ENCODE measurements around the gene OR11A1. TPM values are rescaled to one million over a fixed set of nuclear protein-coding genes. Genes with fewer than 3 reads are reported as not detected.
"Not testable (repeated sequence)": the region's sequence is repeated elsewhere in the genome, so short reads cannot be mapped to it uniquely, and the experiment has no call there.

The OR11A1 gene
- total RNA-seq, 1 donor from 2014 or later, result not detected

- H3K27me3 ChIP-seq (ENCODE audit: control insufficient read depth, insufficient read depth, low read length), result no peaks in the 10 kb centered on the region
- no peaks in the 10 kb centered on the region for H3K36me3 ChIP-seq (ENCODE audit: control insufficient read depth, insufficient read depth, low read length)
- no peak overlapping the region for H3K4me3 ChIP-seq (ENCODE audit: low read depth, low read length)
- no peak for TF ChIP-seq CTCF (IDR thresholded peaks at IDR 0.05; ENCODE audit: insufficient read depth, low read length, poor library complexity, severe bottlenecking)
- DNase-seq (ENCODE audit: low read depth), result no peak
These were observed 8.4 kb upstream of the OR11A1 start for GRCh38 chr6:29465279-29465678.

GRCh38 chr6:29462022-29462421 is 5.2 kb upstream of the OR11A1 start:
- DNase-seq (ENCODE audit: low read depth), result no peak
- Histone ChIP-seq H3K27me3 (ENCODE audit: control insufficient read depth, insufficient read depth, low read length) (no peaks in the 10 kb centered on the region), H3K36me3 (ENCODE audit: control insufficient read depth, insufficient read depth, low read length) (no peaks in the 10 kb centered on the region), H3K4me3 (ENCODE audit: low read depth, low read length) (no peak overlapping the region)
- no peak for TF ChIP-seq CTCF (IDR thresholded peaks at IDR 0.05; ENCODE audit: insufficient read depth, low read length, poor library complexity, severe bottlenecking)

GRCh38 chr6:29461021-29461814 is 4.3 kb upstream of the OR11A1 start:
- Histone ChIP-seq H3K27me3 (ENCODE audit: control insufficient read depth, insufficient read depth, low read length) (no peaks in the 10 kb centered on the region), H3K4me3 (ENCODE audit: low read depth, low read length) (no peak overlapping the region), H3K36me3 (ENCODE audit: control insufficient read depth, insufficient read depth, low read length) (no peaks in the 10 kb centered on the region)
- DNase-seq (ENCODE audit: low read depth), result no peak
- TF ChIP-seq CTCF (IDR thresholded peaks at IDR 0.05; ENCODE audit: insufficient read depth, low read length, poor library complexity, severe bottlenecking), result no peak

- H3K27me3 ChIP-seq (ENCODE audit: control insufficient read depth, insufficient read depth, low read length), result no peaks in the 10 kb centered on the region
- TF ChIP-seq CTCF (IDR thresholded peaks at IDR 0.05; ENCODE audit: insufficient read depth, low read length, poor library complexity, severe bottlenecking), result no peak
- H3K4me3 ChIP-seq (ENCODE audit: low read depth, low read length), result no peak overlapping the region
- H3K36me3 ChIP-seq (ENCODE audit: control insufficient read depth, insufficient read depth, low read length), result no peaks in the 10 kb centered on the region
- DNase-seq (ENCODE audit: low read depth), result no peak
These were observed 5.2 kb downstream of the OR11A1 start for GRCh38 chr6:29451471-29452193.

- no peaks in the 10 kb centered on the region for H3K36me3 ChIP-seq (ENCODE audit: control insufficient read depth, insufficient read depth, low read length)
- H3K27me3 ChIP-seq (ENCODE audit: control insufficient read depth, insufficient read depth, low read length), result no peaks in the 10 kb centered on the region
- no peak for TF ChIP-seq CTCF (IDR thresholded peaks at IDR 0.05; ENCODE audit: insufficient read depth, low read length, poor library complexity, severe bottlenecking)
- no peak overlapping the region for H3K4me3 ChIP-seq (ENCODE audit: low read depth, low read length)
- DNase-seq (ENCODE audit: low read depth), result no peak
These were observed 9.2 kb downstream of the OR11A1 start for GRCh38 chr6:29447670-29448069.

GRCh38 chr6:29444031-29444430 is 12.8 kb downstream of the OR11A1 start:
- H3K27me3 ChIP-seq (ENCODE audit: control insufficient read depth, insufficient read depth, low read length); H3K4me3 ChIP-seq (ENCODE audit: low read depth, low read length); H3K36me3 ChIP-seq (ENCODE audit: control insufficient read depth, insufficient read depth, low read length); DNase-seq (ENCODE audit: low read depth): not testable (repeated sequence)
